Adrenal gland (tissue), 12 donors: ENCODE measurements around the gene MEIS3. TPM values are rescaled to one million over a fixed set of nuclear protein-coding genes. Genes with fewer than 3 reads are reported as not detected.

Experiments
- DNase-seq, 7 donors: peaks; one replicate each; pipeline ENCODE4 v3.0.0-alpha.2; 2019 to 2020
- H3K27ac ChIP-seq, 5 donors: fragments of 200-600 bp; sonication (generic) in 4 of 5; 1 replicate in 3 of 5; 2 replicates in 2 of 5; pipeline versions ENCODE4 v1.5.1 to v1.8.0; 2016 to 2020; ENCODE audit warnings: mild to moderate bottlenecking in 1 of 5
- H3K27me3 ChIP-seq: fragments of 200-600 bp; 2 replicates; pipeline ENCODE4 v1.8.0; 2021
- H3K36me3 ChIP-seq, 2 donors: fragments of 200-600 bp; replicated peaks in 1 of 2; 1 replicate in 1 of 2; 2 replicates in 1 of 2; pipeline versions ENCODE4 v1.5.1 to v1.8.0; 2018 to 2022
- H3K4me1 ChIP-seq, 2 donors: fragments of 200-600 bp; replicated peaks in 1 of 2; 1 replicate in 1 of 2; 2 replicates in 1 of 2; pipeline versions ENCODE4 v1.5.1 to v1.8.0; 2018 to 2021
- H3K4me3 ChIP-seq, 4 donors: fragments of 200-600 bp; sonication (generic) in 3 of 4; one replicate each; pipeline ENCODE4 v1.5.1; 2016 to 2018
- H3K9me3 ChIP-seq, 3 donors: fragments of 200-600 bp; sonication (generic) in 1 of 3; replicated peaks in 1 of 3; 1 replicate in 2 of 3; 2 replicates in 1 of 3; pipeline versions ENCODE4 v1.5.1 to v1.8.0; 2016 to 2021
- POLR2A ChIP-seq, 2 donors: fragments of 450-650 bp; IDR thresholded peaks; one replicate each; pipeline ENCODE4 v1.6.1; 2017; ENCODE audit warnings: antibody characterized with exemption in 2 of 2, mild to moderate bottlenecking in 2 of 2, moderate library complexity in 1 of 2
- WGBS, 4 donors: extraction: QIAGEN DNeasy Blood & Tissue Kit in 2 of 4; methylation state at CpG; one replicate each; pipeline versions ENCODE4 v1.1.5 to v1.1.7; 2013 to 2017; 5-methylcytosine and 5-hydroxymethylcytosine counted together
- intact Hi-C, 2 donors: fragments of 100-400 bp; cut with DNase I; formaldehyde crosslinking; loops; one replicate each; pipeline versions ENCODE4 v1.14.1 to v1.15.0; 2022 to 2023
- polyA plus RNA-seq, 3 donors: library from polyadenylated mRNA; stranded (reverse); fragments of 200-250 nt in 2 of 3; fragments of 350-450 nt in 1 of 3; fragmentation: Illumina TruSeq in 1 of 3; extraction: RNeasy Lipid Tissue Mini Kit (QIAGEN cat#74804) in 1 of 3; gene quantifications; one replicate each; pipeline ENCODE4 v1.2.3, GENCODE V29; 2013 to 2014
- total RNA-seq, 9 donors: library from RNA; depleted of rRNA in 4 of 9; stranded (reverse); fragments of >200 nt in 4 of 9; fragments of 120-200 nt in 1 of 9; fragmentation: NEBNext Ultra II Directional in 1 of 9; extraction: Animal tissue kit (Norgen Biotek cat#: 25700) in 1 of 9; gene quantifications; one replicate each; pipeline versions ENCODE4 v1.1.0 to v1.2.4, GENCODE V29; 2013 to 2023
- TF ChIP-seq, protein P1 (sequence below), 6 experiments: fragments of 450-650 bp in 4 of 6; fragments of 200-600 bp in 2 of 6; sonication (generic) in 1 of 6; IDR thresholded peaks; 1 replicate in 5 of 6; 2 replicates in 1 of 6; pipeline versions ENCODE4 v1.5.1 to v1.8.0; 2016 to 2021; ENCODE audit warnings: antibody characterized with exemption in 6 of 6, mild to moderate bottlenecking in 2 of 6, moderate library complexity in 1 of 6
- donor health status: healthy with polysubstance abuse.
- donor health status: Bipolar disorder and iron deficiency.
- donor health status: DM: yes; HTN: yes; CAD: no.
- donor health status: DM: no; HTN: no; CAD: no.
- donor health status: DM: no; HTN: no; CAD: no.
- donor health status: DM: yes; HTN: yes; CAD: no.

Gene MEIS3
- total and polyA plus RNA-seq, 12 donors = 2.1 to 15.5 (median 5.1) TPM

DNA sequence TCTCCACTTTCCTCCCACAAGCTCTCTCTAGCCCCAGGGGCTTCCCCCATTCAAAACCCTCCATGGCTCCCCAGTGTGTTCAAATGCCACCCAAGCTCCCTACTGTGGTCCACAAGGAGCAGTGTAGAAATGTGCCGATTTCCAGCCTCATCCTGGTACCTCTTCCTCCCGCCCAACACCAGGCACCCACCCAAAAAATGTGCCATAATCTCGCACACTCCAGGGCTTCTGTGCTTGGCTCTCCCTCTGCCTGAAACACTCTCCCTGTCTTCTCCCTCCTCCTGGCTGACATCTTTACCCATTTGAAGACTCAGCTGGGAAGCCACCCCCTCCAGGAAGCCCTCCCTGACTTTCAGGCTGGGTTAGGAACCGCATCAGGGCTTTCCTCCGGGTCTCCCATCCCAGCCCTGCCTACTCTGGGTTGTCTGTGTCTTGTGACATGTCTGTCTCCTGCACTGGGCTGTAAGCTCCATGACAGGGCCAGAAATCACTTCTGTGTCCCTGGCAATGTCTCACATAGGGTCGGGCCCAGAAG lies 16.6 kb upstream of the MEIS3 start:
- Histone ChIP-seq H3K9me3 (no peaks in the 10 kb centered on the region), H3K36me3 (no peaks in the 10 kb centered on the region), H3K4me3 (no peak overlapping the region), H3K27ac (no peak overlapping the region), H3K4me1 (no peaks in the 10 kb centered on the region), H3K27me3 (peaks cover 39% of the 10 kb centered on the region)
- no peak for DNase-seq
- TF ChIP-seq, protein P1, sequence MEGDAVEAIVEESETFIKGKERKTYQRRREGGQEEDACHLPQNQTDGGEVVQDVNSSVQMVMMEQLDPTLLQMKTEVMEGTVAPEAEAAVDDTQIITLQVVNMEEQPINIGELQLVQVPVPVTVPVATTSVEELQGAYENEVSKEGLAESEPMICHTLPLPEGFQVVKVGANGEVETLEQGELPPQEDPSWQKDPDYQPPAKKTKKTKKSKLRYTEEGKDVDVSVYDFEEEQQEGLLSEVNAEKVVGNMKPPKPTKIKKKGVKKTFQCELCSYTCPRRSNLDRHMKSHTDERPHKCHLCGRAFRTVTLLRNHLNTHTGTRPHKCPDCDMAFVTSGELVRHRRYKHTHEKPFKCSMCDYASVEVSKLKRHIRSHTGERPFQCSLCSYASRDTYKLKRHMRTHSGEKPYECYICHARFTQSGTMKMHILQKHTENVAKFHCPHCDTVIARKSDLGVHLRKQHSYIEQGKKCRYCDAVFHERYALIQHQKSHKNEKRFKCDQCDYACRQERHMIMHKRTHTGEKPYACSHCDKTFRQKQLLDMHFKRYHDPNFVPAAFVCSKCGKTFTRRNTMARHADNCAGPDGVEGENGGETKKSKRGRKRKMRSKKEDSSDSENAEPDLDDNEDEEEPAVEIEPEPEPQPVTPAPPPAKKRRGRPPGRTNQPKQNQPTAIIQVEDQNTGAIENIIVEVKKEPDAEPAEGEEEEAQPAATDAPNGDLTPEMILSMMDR (IDR thresholded peaks at IDR 0.05) = no peak
- no peak for TF ChIP-seq POLR2A (IDR thresholded peaks at IDR 0.05)
- WGBS, 4 donors = 64 to 77% (median 73%) methylated on average over 3 to 6 of the region's 6 CpGs
- intact Hi-C loops = loop anchor here (2.0 to 10.0 kb wide), 4 partner anchors 81 to 263 kb away; partner anchors contain the start of gene NAPA (in 1 of the 2)

DNA sequence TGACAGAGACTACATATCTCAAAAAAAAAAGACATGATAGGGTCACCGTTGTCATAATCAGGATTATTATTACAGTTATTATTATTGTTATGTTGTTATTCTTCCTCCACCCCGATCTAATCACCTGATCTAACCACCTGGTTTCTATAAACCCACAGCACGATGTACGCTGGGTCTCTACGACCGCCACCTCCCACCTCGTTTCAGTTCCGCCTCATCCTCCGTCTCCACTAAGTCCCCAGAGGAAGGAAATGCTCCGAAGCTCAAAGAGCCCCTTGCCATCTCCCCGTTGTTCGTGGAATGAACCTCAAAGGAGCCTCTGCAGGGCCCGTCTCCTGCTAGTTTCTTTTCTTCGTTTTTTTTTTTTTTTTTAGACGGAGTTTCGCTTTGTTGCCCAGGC lies 15.9 kb upstream of the MEIS3 start:
- Histone ChIP-seq H3K27ac (no peak overlapping the region), H3K36me3 (no peaks in the 10 kb centered on the region), H3K9me3 (no peaks in the 10 kb centered on the region), H3K27me3 (peaks cover 46% of the 10 kb centered on the region), H3K4me1 (peaks cover 1 to 4% of the 10 kb centered on the region in 2 donors), H3K4me3 (no peak overlapping the region)
- TF ChIP-seq POLR2A (IDR thresholded peaks at IDR 0.05) = no peak
- TF ChIP-seq, protein P1 (IDR thresholded peaks at IDR 0.05) = no peak
- 36 to 54% (median 47%) methylated on average over 16 of the region's 16 CpGs for WGBS, 4 donors
- no peak for DNase-seq
- intact Hi-C loops = loop anchor here (5.0 to 10.0 kb wide), 3 partner anchors 82 to 150 kb away; partner anchors contain the start of gene NAPA (in 1 of the 2)

DNA sequence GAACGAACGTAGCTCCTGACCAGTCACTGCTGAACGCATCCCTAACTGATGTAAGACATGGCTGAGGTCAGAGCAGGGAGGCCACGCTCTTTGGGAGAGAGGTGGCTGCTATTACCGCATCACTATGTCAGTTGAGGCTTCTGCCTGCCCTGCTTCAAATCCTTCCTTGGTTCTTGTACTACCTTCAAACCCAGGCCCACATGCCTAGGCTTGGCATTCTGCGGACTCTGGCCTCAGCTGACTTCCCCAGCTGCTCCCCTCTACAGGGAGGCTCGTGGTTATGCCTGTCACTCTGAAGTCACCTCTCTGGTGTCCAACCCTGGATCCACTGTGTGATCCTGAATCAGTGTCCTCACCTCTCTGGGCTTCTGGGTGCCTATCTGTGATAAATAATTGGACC lies 14.8 kb upstream of the MEIS3 start:
- no peaks in the 10 kb centered on the region for H3K9me3 ChIP-seq
- H3K27me3 ChIP-seq = peaks cover 52% of the 10 kb centered on the region
- no peak overlapping the region for H3K4me3 ChIP-seq
- no peak for DNase-seq
- peaks cover 6 to 7% of the 10 kb centered on the region in 2 donors for H3K4me1 ChIP-seq
- intact Hi-C loops = loop anchor here in 1 of 2 donors (10.0 kb wide), 1 partner anchor 151 kb away; no protein-coding TSS in a partner anchor
- WGBS, 4 donors = 58 to 75% (median 65%) methylated on average over 6 to 7 of the region's 7 CpGs
- TF ChIP-seq POLR2A (IDR thresholded peaks at IDR 0.05) = no peak
- TF ChIP-seq, protein P1 (IDR thresholded peaks at IDR 0.05) = no peak
- no peak overlapping the region for H3K27ac ChIP-seq
- H3K36me3 ChIP-seq = no peaks in the 10 kb centered on the region

DNA sequence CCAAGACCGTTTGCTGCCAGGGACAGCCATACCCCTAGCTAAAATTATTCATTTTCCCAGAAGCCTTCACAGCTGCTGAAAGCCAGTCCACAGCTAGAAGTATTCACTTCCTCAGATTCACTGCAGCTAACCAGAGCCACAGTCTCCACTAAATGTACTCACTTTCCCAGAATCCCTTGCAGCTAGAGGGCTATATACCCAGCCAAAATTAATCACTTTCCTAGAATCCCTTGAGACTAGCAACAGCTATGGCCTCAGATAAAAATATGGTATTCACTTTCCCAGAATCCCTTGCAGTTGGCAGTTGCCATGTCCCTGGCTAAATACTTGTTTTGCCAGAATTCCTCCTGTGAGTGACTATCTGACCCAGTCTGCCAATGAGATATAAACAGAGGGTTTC lies 13.8 kb upstream of the MEIS3 start:
- Histone ChIP-seq H3K9me3 (no peaks in the 10 kb centered on the region), H3K27ac (no peak overlapping the region), H3K4me3 (no peak overlapping the region), H3K27me3 (peaks cover 52% of the 10 kb centered on the region), H3K4me1 (peaks cover 7 to 8% of the 10 kb centered on the region in 2 donors), H3K36me3 (no peaks in the 10 kb centered on the region)
- WGBS, 4 donors = 30 to 48% (median 34%) methylated on average over 1 of the region's 1 CpG
- DNase-seq = no peak
- intact Hi-C loops = loop anchor here in 1 of 2 donors (10.0 kb wide), 1 partner anchor 152 kb away; no protein-coding TSS in a partner anchor
- TF ChIP-seq, protein P1 (IDR thresholded peaks at IDR 0.05) = no peak
- TF ChIP-seq POLR2A (IDR thresholded peaks at IDR 0.05) = no peak
